ENCODE results near the gene TEX44.

The TEX44 gene

DNA sequence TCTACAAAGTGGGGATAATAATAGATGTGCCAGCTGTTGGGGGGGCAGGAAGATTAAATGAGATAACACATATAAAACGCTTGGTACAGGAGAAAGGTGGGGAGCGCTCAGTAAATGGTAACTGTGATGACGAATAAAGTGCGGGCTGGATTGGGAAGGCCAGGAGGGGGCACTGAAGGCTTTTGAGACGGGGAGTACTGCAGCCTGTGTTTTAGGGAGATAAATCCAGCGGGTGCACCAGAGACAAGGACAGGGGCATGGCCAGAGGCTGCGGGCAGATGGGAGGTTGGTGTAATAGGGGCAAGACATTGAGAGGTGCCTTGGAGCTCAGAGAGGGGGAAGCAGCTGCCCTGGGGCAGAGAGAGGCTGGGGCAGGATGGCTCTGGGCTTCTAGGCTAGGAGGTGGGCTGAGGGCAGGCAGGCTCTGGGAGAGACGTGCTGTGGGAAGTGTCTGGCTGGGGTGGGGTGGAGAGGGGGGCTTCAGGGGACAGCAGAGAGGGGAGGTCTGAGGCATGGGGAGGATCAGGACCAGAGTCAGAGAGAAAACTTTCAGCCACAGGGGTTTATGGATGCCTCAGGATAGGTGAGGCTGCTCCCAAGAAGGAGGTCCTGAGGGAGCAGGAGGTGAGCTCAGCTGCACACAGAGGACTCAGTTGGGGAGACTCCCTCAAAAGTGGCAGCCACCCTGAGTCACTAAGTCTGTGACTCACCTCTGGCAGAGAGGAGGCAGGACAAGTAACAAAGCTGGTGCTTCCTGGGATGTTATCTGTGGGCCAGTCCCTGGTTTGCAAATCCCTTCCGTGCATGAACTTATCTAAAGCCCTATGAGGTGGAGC, 18.8 kb downstream of the TEX44 start:
- no peak for DNase-seq

DNA sequence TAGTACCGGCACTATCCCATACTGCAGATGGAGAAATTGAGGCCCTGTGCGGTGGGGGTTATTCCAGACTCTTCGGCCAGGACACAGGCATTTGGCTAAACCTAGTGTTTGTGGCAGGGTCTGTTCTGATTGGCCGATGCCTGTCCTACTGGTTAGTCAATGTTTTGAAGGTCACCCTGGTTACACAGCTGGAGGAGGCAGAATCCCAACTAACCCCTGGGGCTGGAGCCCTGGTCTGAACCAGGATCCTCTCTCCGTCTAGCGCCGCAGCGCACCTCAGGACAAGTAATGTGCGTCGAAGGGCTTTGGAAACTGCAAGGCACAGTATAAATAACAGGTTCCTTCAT, 19.4 kb downstream of the TEX44 start:
- DNase-seq = peak; percentile 22

DNA sequence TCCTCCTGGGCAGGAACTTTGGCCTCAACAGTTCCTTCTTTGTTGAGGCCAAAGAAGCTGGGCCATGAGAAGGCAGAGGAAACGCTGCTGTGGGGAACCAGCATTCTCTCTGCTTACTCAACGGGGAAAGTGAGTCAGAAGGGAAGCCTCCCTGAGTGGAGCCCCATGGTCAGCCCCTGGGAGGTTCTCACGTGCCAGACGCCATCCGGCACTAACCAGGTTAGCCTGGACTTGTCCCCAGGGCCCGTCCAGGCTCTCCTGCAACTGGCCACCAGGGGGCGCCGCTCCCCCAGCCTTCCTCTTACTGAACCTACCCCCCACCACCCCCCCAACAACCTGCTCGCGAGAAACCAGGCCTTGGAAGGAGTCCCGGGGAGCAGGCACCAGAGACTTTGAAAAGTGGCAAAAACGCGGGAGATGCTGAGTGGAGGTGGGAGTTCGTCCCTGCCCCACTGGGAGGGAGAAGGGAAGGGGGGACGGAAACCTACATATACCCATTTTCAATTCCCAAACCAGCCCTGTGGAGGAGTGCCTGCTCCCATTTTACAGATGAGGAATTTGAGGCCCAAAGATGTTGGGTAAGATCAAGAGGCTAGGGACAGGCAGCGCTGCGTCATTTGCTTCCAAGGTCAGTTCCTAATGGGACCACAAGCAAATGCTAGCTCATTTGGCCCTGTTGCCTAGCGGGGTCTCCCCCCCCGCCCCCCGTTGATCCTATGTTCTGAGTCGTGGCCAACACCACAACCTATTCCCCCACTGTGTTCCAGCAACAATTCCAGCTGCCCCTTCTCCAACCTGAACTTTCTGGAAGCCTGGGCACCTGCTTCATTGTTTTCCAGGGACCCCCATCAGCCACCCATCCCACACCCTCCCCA, 20.0 kb downstream of the TEX44 start:
- peak; percentile 67 for DNase-seq

DNA sequence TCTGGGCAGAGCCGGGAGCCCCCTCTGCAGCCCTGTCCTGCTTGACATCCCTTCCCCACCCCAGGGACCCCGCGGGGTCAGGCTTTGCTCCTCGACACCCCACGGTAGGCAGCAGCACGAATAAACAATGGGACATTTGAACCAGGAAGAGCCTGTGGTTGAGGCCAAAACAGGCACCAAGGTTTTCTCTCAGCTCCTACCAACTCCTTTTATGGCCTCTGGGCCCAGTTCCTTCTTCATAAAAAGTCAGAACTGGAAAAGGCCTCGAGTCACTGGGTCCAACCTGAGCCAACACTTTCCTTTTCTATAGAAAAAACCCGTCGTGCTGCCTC, 20.6 kb downstream of the TEX44 start:
- no peak for DNase-seq

DNA sequence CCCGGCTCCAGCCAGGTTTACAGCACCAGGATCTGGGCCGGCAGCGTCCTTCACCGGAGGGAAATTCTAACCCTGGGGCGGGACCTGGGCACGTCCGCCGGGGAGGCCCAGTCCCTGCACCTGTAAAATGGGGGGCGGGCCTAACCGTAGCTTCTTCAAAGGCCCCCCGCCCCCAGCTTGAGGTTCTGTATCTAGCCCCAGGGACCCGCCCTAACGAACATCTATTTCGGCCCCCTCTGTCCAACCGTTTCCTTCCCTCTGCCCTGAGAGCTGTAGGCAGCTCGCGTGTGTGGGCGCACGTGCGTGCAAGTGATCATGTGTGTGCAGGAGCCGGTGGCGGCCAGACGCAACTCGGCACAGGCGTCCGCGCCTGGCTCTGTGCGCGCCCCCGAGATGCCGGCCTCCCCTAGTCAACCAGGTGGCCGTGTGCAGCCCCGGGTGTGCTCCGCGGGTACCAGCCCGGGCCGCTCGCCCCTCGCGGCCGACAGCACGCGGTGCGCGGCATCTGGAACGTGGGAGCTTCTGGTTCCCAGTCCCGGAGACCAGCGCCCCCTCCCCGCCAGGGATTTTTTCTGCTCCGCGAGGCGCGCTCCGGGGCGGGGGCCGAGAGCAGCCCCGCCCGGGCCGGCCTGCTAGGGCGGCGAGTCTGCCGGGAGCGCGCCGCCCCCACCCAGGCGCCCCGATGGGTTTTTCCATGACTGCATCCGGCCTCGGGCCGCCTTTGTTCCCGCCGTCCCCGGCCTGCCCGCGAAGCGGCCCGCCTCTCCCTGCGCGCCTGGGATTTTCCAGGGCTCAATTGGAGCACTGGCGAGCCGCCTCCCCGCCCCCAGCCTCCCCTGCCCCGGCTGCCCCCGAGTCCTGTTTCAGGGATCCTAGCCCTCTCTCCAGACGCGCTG, 21.2 kb downstream of the TEX44 start:
- DNase-seq = peak; percentile 79

GRCh38 chr2:231614559-231615057, 21.9 kb downstream of the TEX44 start:
- DNase-seq = no peak

GRCh38 chr2:231615058-231615671, 22.5 kb downstream of the TEX44 start:
- DNase-seq = no peak

DNA sequence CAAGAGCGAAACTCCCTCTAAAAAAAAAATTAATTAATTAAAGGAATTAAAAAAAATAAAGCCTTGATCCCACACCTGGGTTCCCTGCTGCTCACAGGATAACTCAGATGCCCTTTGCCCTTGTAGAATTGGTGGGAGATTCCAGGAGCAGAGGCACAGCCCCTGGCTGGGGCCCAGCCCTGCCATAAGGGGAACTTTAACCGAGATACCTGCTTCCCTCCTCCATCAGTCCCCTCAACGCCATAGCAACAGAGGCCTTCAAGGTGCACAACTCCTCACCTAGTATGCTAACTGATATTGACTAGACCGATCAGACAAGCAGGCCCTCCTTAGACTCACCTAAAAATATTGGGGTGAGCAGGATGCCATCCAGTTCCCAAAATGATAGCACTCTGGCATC, 23.6 kb downstream of the TEX44 start:
- no peak for DNase-seq

GRCh38 chr2:231617059-231617926, 24.6 kb downstream of the TEX44 start:
- DNase-seq = no peak

GRCh38 chr2:231621051-231621879, 28.6 kb downstream of the TEX44 start:
- DNase-seq = peak; percentile 92

DNA sequence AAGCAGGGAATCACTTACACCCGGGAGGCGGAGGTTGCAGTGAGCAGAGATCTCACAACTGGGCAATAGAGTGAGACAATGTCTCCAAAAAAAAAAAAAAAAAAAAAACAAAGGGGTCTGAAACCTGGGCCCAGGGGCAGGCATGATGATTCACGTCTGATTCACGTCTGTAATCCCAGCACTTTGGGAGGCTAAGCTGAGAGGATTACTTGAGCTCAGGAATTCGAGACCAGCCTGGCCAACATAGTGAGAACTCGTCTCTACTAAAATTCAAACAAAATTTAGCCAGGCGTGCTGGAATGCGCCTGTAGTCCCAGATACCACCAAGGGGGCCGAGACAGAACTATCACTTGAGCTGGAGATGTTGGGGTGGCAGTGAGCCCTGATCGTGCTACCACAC, 30.3 kb downstream of the TEX44 start:
- DNase-seq = no peak

DNA sequence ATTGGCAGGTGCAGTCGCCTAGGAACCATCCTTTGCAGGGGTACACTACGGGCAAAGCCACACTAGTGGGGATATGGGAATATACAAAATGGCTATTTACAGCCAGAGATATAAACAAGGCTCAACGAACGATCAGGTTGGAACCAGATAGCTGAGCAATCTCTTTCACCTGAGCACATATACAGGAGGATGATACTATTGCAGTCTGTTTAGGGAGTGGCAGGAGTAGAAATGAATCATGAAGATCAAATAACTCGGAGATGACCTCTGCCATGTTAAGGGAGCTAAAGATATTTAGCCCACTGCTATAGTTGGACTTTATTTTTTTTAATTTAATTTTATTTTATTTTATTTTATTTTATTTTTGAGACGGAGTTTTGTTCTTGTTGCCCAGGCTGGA, 33.8 kb downstream of the TEX44 start:
- DNase-seq = no peak

DNA sequence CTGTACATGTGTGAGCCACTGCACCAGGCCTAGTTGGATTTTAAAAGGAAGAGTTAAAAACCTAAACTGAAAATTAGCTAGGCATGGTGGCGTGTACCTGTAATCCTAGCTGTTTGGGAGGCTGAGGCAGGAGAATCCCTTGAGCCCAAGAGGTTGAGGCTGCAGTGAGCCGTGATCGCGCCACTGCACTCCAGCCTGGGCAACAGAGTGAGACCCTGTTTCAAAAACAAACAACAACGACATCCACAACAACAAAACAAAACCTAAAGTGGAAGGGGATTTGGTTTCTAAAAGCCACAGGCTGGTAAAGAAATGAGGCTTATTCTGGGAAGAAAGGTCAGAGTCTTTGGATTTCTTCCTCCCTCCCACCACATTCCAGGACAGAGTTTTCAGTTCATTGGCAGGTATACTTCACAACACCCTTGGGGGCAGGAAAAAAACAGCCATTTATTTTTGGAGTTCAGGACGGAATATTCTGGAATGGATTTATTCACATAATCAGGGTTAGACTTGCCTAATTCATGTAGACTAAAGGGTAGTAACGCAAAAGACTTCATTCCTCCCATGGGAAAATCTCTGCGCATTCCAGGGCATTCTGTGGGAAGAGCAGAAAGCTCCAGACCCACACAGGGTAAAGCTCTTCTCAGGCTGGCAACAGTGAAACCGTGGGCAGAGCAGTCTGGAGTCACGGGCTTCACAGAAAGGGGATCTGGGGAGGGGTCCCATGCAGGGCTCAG, 34.9 kb downstream of the TEX44 start:
- no peak for DNase-seq

DNA sequence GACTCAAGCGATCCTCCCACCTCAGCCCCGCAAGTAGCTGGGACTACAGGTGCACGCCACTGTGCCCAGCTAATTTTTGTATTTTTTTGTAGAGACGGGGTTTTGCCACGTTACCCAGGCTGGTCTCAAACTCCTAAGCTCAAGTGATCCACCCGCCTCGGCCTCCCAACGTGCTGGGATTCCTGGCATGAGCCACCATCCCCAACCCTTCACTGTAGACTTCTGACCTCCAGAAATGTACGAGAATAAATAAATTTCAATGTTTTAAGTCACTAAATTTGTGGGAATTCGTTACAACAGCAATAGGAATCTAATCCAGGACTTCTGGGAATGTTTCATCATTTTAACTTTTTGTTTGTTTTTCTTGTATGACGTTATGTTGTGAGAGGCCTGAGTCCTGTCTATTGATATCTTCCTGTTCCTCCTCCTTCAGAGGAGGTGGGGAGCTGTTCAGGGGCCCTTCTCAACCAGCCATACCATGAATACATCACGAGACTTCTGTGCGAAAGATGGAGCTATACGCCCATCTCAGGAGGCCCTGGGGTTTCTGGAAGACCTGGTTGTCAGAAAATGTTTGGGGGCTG, 40.0 kb downstream of the TEX44 start:
- no peak for DNase-seq

DNA sequence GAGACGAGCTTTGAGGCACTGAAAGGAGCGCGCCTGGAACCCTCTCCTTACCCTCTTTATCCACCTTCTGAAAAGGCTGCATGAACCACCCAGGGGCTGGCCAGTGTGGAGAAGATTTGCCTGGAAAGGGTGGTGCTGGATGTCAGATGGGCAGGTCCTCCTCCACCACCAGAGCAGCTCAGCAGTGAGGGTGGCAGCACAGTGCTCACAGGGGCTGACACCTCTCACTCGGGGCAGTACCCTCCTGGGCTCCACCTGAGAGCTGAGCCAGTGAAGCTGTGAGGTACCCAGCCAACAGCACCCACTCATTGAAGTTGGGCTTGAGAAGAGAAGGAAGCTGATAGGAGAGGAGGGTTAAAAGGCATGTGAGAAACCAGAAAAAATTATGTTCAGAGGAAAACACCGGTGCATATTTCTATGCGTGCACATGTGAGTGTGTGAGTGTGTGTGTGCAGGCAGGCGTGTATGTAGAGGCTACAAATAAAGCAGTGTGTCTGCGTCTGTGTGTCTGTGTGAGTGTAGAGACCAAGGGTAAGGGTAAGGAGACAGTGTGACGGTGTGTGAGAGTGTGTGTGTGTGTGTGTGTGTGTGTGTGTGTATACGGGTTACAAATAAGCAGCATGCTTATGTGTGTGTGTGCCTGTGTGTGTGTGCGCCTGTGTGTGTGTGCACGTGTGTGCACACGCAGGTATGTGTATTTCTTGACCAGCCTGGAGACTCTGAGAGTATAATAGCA, 40.7 kb downstream of the TEX44 start:
- DNase-seq = no peak

- DNase-seq = no peak
Measured at GRCh38 chr2:231634412-231634811, 41.7 kb downstream of the TEX44 start.

GRCh38 chr2:231634951-231635875, 42.5 kb downstream of the TEX44 start:
- DNase-seq = no peak

DNA sequence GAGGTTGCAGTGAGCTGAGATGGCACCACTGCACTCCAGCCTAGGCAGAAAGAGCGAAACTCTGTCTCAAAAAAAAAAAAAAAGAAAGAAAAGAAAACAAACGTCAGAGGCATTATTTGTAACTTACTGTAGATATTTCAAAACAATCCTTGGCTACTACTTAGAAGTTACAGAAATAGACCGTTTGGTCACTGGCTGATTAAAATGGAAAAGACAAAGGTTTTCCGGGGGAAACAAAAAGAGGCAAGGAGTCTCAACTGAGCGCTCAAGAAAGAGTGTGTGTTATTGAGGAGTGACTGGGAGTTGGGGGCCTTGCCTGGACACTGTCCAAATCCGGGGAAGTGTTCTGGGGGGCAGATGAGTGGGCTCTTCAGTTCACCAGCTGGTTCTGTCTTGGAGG, 47.6 kb downstream of the TEX44 start:
- no peak for DNase-seq

All from COR-L47 (cell line).